HCT116 (cell line): ENCODE measurements around the gene GSTO1. TPM values are rescaled to one million over a fixed set of nuclear protein-coding genes. Genes with fewer than 3 reads are reported as not detected.

Experiments used
- ATAC-seq: fragments of 200-7000 bp; cut with Tn5 transposase; 2 replicates; pipeline ENCODE4 v1.9.1; 2020; ENCODE audit warnings: mild to moderate bottlenecking, moderate library complexity
- BruUV-seq: library from RNA; stranded (reverse); fragments of 400-500 nt; replicated peaks from 2 replicates; lab custom pipeline; 2021; lab: Mats Ljungman, UMichigan
- CTCF ChIA-PET: fragments of 300-600 bp; sonication (Branson Sonifier 250); formaldehyde crosslinking; loops from one replicate; lab custom pipeline; 2021; ENCODE audit warnings: antibody characterized with exemption; lab: Charles Lee
- POLR2A ChIA-PET: fragments of 300-600, 350-600 bp; sonication (Branson Sonifier 250); formaldehyde crosslinking; loops from one replicate; lab custom pipeline; 2021; ENCODE audit warnings: antibody characterized with exemption; lab: Charles Lee
- RAD21 ChIA-PET, 2 experiments: fragments of 300-600 bp; sonication (Branson Sonifier 250); formaldehyde crosslinking; loops; one replicate each; lab custom pipeline; 2023; ENCODE audit warnings: low total read pairs in 2 of 2; ENCODE audit not compliant: uncharacterized antibody in 2 of 2, unreplicated experiment in 2 of 2, low non-redundant PET in 1 of 2; lab: Charles Lee
- DNase-seq: peaks from one replicate; pipeline ENCODE4 v3.0.0-alpha.2; 2010; ENCODE audit warnings: low read depth, low spot score
- H2AFZ ChIP-seq: fragments of 200-600 bp; shearing (Covaris generic), sonication (generic); 2 replicates; pipeline ENCODE4 v1.6.1; 2017; ENCODE audit warnings: low read depth, mixed run types, mixed read lengths, antibody characterized with exemption, low read length; ENCODE audit not compliant: poor library complexity, severe bottlenecking
- H3K27ac ChIP-seq: 2 replicates; pipeline ENCODE4 v1.5.1; 2012; ENCODE audit warnings: low read depth, low read length
- H3K27me3 ChIP-seq: fragments of 200-600 bp; sonication (generic); 2 replicates; pipeline ENCODE4 v1.6.1; 2016; ENCODE audit warnings: mixed run types, low read length, mixed read lengths; ENCODE audit not compliant: insufficient read depth
- H3K36me3 ChIP-seq, 2 experiments: fragments of 200-500 bp in 1 of 2; fragments of 200-600 bp in 1 of 2; sonication (Bioruptor generic) in 1 of 2; sonication (generic) in 1 of 2; 2 replicates each; pipeline versions ENCODE4 v1.5.1 to v1.6.1; 2014 to 2016; ENCODE audit warnings: low read length in 2 of 2, inconsistent platforms in 1 of 2, mixed read lengths in 1 of 2, mixed run types in 1 of 2; ENCODE audit not compliant: insufficient read depth in 2 of 2, control insufficient read depth in 1 of 2
- H3K4me1 ChIP-seq, 2 experiments: fragments of 200-600 bp in 1 of 2; sonication (generic) in 1 of 2; 2 replicates each; pipeline versions ENCODE4 v1.5.1 to v1.6.1; 2012 to 2017; ENCODE audit warnings: low read length in 2 of 2, inconsistent platforms in 1 of 2, mild to moderate bottlenecking in 1 of 2, mixed read lengths in 1 of 2, mixed run types in 1 of 2, moderate library complexity in 1 of 2; ENCODE audit not compliant: insufficient read depth in 2 of 2, control insufficient read depth in 1 of 2
- H3K4me2 ChIP-seq: fragments of 200-600 bp; sonication (generic); 2 replicates; pipeline ENCODE4 v1.6.1; 2017; ENCODE audit warnings: mixed run types, low read length, mixed read lengths
- H3K4me3 ChIP-seq, 2 experiments: fragments of 200-600 bp in 1 of 2; sonication (generic) in 1 of 2; replicated peaks in 1 of 2; 2 replicates each; pipeline ENCODE4 v1.5.1; 2011 to 2016; ENCODE audit warnings: low read length in 2 of 2, control low read depth in 1 of 2, low read depth in 1 of 2, mild to moderate bottlenecking in 1 of 2, mixed read lengths in 1 of 2, mixed run types in 1 of 2
- H3K79me2 ChIP-seq: fragments of 200-600 bp; sonication (generic); 2 replicates; pipeline ENCODE4 v1.6.1; 2017; ENCODE audit warnings: mild to moderate bottlenecking, mixed run types, low read length, moderate library complexity, mixed read lengths; ENCODE audit not compliant: insufficient read depth
- H3K9ac ChIP-seq: fragments of 200-600 bp; sonication (generic); 2 replicates; pipeline ENCODE4 v1.6.1; 2016; ENCODE audit warnings: low read length, mixed read lengths
- H3K9me2 ChIP-seq: fragments of 200-600 bp; sonication (generic), shearing (Covaris generic); 2 replicates; pipeline ENCODE4 v1.6.1; 2017; ENCODE audit warnings: mixed run types, mild to moderate bottlenecking, moderate library complexity; ENCODE audit not compliant: insufficient read depth
- H3K9me3 ChIP-seq, 2 experiments: fragments of 200-500 bp in 1 of 2; fragments of 200-600 bp in 1 of 2; sonication (Bioruptor generic) in 1 of 2; sonication (generic) in 1 of 2; 2 replicates each; pipeline ENCODE4 v1.6.1; 2014 to 2017; ENCODE audit warnings: low read length in 2 of 2, mixed read lengths in 2 of 2, inconsistent platforms in 1 of 2, low read depth in 1 of 2, mild to moderate bottlenecking in 1 of 2, mixed run types in 1 of 2, moderate library complexity in 1 of 2; ENCODE audit not compliant: control insufficient read depth in 1 of 2, insufficient read depth in 1 of 2
- H4K20me1 ChIP-seq: fragments of 200-600 bp; sonication (generic), shearing (Covaris generic); 2 replicates; pipeline ENCODE4 v1.6.1; 2017; ENCODE audit warnings: mixed run types, mild to moderate bottlenecking, moderate library complexity; ENCODE audit not compliant: insufficient read depth
- ATF3 ChIP-seq: IDR thresholded peaks from 2 replicates; pipeline ENCODE4 v1.6.1; 2012
- CEBPB ChIP-seq: IDR thresholded peaks from 2 replicates; pipeline ENCODE4 v1.6.1; 2012; ENCODE audit warnings: low read depth
- CTCF ChIP-seq, 3 experiments: fragments of 200-600 bp in 1 of 3; sonication (generic) in 1 of 3; IDR thresholded peaks in 2 of 3; conservative IDR thresholded peaks in 1 of 3; 2 replicates each; pipeline ENCODE4 v1.5.1; 2012 to 2017; ENCODE audit warnings: low read depth in 2 of 3, low read length in 2 of 3, antibody characterized with exemption in 1 of 3, borderline replicate concordance in 1 of 3, control low read depth in 1 of 3, mild to moderate bottlenecking in 1 of 3, mixed read lengths in 1 of 3, mixed run types in 1 of 3, moderate library complexity in 1 of 3; ENCODE audit not compliant: insufficient read depth in 1 of 3
- EGR1 ChIP-seq: IDR thresholded peaks from 2 replicates; pipeline ENCODE4 v1.6.1; 2012; ENCODE audit warnings: low read depth
- ELF1 ChIP-seq: IDR thresholded peaks from 2 replicates; pipeline ENCODE4 v1.6.1; 2012; ENCODE audit warnings: low read depth, borderline replicate concordance
- EZH2 ChIP-seq: fragments of 200-600 bp; sonication (generic); IDR thresholded peaks from 2 replicates; pipeline ENCODE4 v1.6.1; 2017; ENCODE audit warnings: antibody characterized with exemption, mixed run types
- FOSL1 ChIP-seq: IDR thresholded peaks from 2 replicates; pipeline ENCODE4 v1.6.1; 2012; ENCODE audit warnings: low read depth
- MAX ChIP-seq: IDR thresholded peaks from 2 replicates; pipeline ENCODE4 v1.6.1; 2012
- POLR2A ChIP-seq: IDR thresholded peaks from 2 replicates; pipeline ENCODE4 v1.7.0; 2011; ENCODE audit warnings: borderline replicate concordance; ENCODE audit not compliant: insufficient read depth, insufficient read length; ENCODE audit errors: extremely low read depth
- RAD21 ChIP-seq: IDR thresholded peaks from 2 replicates; pipeline ENCODE4 v1.6.1; 2012; ENCODE audit warnings: low read depth, mild to moderate bottlenecking
- REST ChIP-seq: IDR thresholded peaks from 2 replicates; pipeline ENCODE4 v1.6.1; 2012; ENCODE audit warnings: low read depth
- SIN3A ChIP-seq: IDR thresholded peaks from 2 replicates; pipeline ENCODE4 v1.6.1; 2012; ENCODE audit warnings: low read depth
- SP1 ChIP-seq: IDR thresholded peaks from 2 replicates; pipeline ENCODE4 v1.6.1; 2012; ENCODE audit warnings: low read depth
- YY1 ChIP-seq: IDR thresholded peaks from 2 replicates; pipeline ENCODE4 v1.6.1; 2011; ENCODE audit warnings: low read length, low read depth, moderate library complexity, mild to moderate bottlenecking; ENCODE audit not compliant: insufficient replicate concordance; ENCODE audit errors: extremely low read depth
- ZBTB33 ChIP-seq: IDR thresholded peaks from 2 replicates; pipeline ENCODE4 v1.6.1; 2011; ENCODE audit warnings: mild to moderate bottlenecking, low read length, moderate library complexity; ENCODE audit not compliant: insufficient replicate concordance; ENCODE audit errors: extremely low read depth
- intact Hi-C: fragments of 100-400 bp; cut with micrococcal nuclease; formaldehyde crosslinking; loops from 2 replicates; pipeline ENCODE4 v1.10.0; 2022
- total RNA-seq: library from RNA; stranded (reverse); gene quantifications from one replicate; pipeline ENCODE4 v1.2.1, GENCODE V29; 2021; ENCODE audit not compliant: unreplicated experiment

The GSTO1 gene
- total RNA-seq, 1 experiment from 2014 or later = 179 TPM

GRCh38 chr10:104304927-104305326 lies 50.2 kb downstream of the GSTO1 start:
- no peak overlapping the region for H3K27ac ChIP-seq
- DNase-seq (no peak), ATAC-seq (no peak)
- H3K4me2 ChIP-seq = no peak overlapping the region
- BruUV-seq = no TSS peak
- no peaks in the 10 kb centered on the region for H3K9me3 ChIP-seq
- ChIA-PET POLR2A (interaction anchor here (1.2 kb wide), 1 partner anchor 9 kb away, joined by 6 read pairs; no protein-coding TSS in a partner anchor), RAD21 (interaction anchor here (0.9 to 1.9 kb wide), 4 partner anchors 30 to 46 kb away, joined by 3 to 7 read pairs (median 6); partner anchors contain the start of gene ITPRIP (in 1 of the 2)), CTCF (interaction anchor here (1.0 to 3.9 kb wide), 15 partner anchors 9 to 318 kb away, joined by 3 to 42 read pairs (median 9); partner anchors contain the start of genes CFAP58 and ITPRIP)
- peaks cover 3 to 14% of the 10 kb centered on the region in 2 experiments; a peak in 2 of 4 replicates for H3K36me3 ChIP-seq
- no peaks in the 10 kb centered on the region for H3K27me3 ChIP-seq
- no peak overlapping the region for H3K9ac ChIP-seq
- intact Hi-C loops = loop anchor here (1.0 kb wide), 1 partner anchor 45 kb away; no protein-coding TSS in a partner anchor
- H2AFZ ChIP-seq = no peak overlapping the region
- no peaks in the 10 kb centered on the region for H3K9me2 ChIP-seq
- H3K4me3 ChIP-seq = no peak overlapping the region
- peaks cover 0 to 2% of the 10 kb centered on the region in 2 experiments; a peak in 1 of 4 replicates for H3K4me1 ChIP-seq
- no peaks in the 10 kb centered on the region for H4K20me1 ChIP-seq
- H3K79me2 ChIP-seq = no peaks in the 10 kb centered on the region
- TF ChIP-seq EZH2 (no peak), RAD21 (no peak), MAX (no peak), ZBTB33 (no peak), POLR2A (no peak), SIN3A (no peak), FOSL1 (no peak), ATF3 (no peak), REST (no peak), YY1 (no peak), EGR1 (no peak), ELF1 (no peak), CTCF (IDR thresholded peaks at IDR 0.05 in 2 of 3, conservative IDR thresholded peaks at IDR 0.05 in 1 of 3; ENCODE audit: borderline replicate concordance in 1 of 3, insufficient read depth in 1 of 3, low read depth in 2 of 3, low read length in 2 of 3) (no peak), SP1 (no peak), CEBPB (no peak)
